Measurements from ENCODE around the gene CSNK1D.

- no peak for TF ChIP-seq EZH2 (IDR thresholded peaks at IDR 0.05; ENCODE audit: insufficient read depth, poor library complexity, severe bottlenecking)
- no peak for TF ChIP-seq EZH2phosphoT487 (IDR thresholded peaks at IDR 0.05; ENCODE audit: insufficient read depth, low read depth)
Measured at GRCh38 chr17:82285141-82285540, 11.6 kb upstream of the CSNK1D start.

All from GM23248 (cell line).